PC-3 (cell line): ENCODE measurements around the gene ZCCHC14. TPM values are rescaled to one million over a fixed set of nuclear protein-coding genes. Genes with fewer than 3 reads are reported as not detected.

ENCODE experiments used
- ATAC-seq: fragments of 200-7000 bp; cut with Tn5 transposase; 2 replicates; pipeline ENCODE4 v1.9.1; 2020; ENCODE audit warnings: mild to moderate bottlenecking, moderate library complexity
- BruUV-seq: library from RNA; stranded (reverse); fragments of 400-500 nt; replicated peaks from 2 replicates; lab custom pipeline; 2021; lab: Mats Ljungman, UMichigan
- CTCF ChIA-PET: fragments of 300-600 bp; sonication (Branson Sonifier 250); formaldehyde crosslinking; loops from one replicate; lab custom pipeline; 2022; ENCODE audit warnings: antibody characterized with exemption; lab: Charles Lee
- POLR2A ChIA-PET: fragments of 300-600 bp; sonication (Branson Sonifier 250); formaldehyde crosslinking; loops from one replicate; lab custom pipeline; 2022; ENCODE audit warnings: antibody characterized with exemption; ENCODE audit not compliant: unreplicated experiment; lab: Charles Lee
- DNase-seq: peaks from one replicate; pipeline ENCODE4 v3.0.0-alpha.2; 2015
- H2AFZ ChIP-seq: fragments of 300-600 bp; sonication (generic); 2 replicates; pipeline ENCODE4 v1.6.0; 2016; ENCODE audit warnings: antibody characterized with exemption, low read length
- H3F3A ChIP-seq: fragments of 300-600 bp; sonication (generic); one replicate; pipeline ENCODE4 v1.6.0; 2017; ENCODE audit warnings: antibody characterized with exemption, low read length, control low read depth, mild to moderate bottlenecking; ENCODE audit not compliant: unreplicated experiment
- H3K27ac ChIP-seq: fragments of 300-600 bp; sonication (generic); 2 replicates; pipeline ENCODE4 v1.5.1; 2016; ENCODE audit warnings: mild to moderate bottlenecking, low read length
- H3K27me3 ChIP-seq: fragments of 300-600 bp; sonication (generic); 2 replicates; pipeline ENCODE4 v1.6.1; 2016; ENCODE audit warnings: low read length, mixed read lengths
- H3K36me3 ChIP-seq: fragments of 300-600 bp; sonication (generic); 2 replicates; pipeline ENCODE4 v1.6.1; 2016; ENCODE audit warnings: low read depth, mixed run types, low read length, mixed read lengths
- H3K4me1 ChIP-seq: fragments of 300-600 bp; sonication (generic); 2 replicates; pipeline ENCODE4 v1.5.1; 2016; ENCODE audit warnings: low read length; ENCODE audit not compliant: insufficient read depth
- H3K4me2 ChIP-seq: fragments of 300-600 bp; sonication (generic); 2 replicates; pipeline ENCODE4 v1.6.0; 2016; ENCODE audit warnings: low read length
- H3K4me3 ChIP-seq: fragments of 300-600 bp; sonication (generic); 2 replicates; pipeline ENCODE4 v1.5.1; 2016; ENCODE audit warnings: mild to moderate bottlenecking, low read length, mixed read lengths
- H3K79me2 ChIP-seq: fragments of 300-600 bp; sonication (generic); 2 replicates; pipeline ENCODE4 v1.6.1; 2017; ENCODE audit warnings: low read length, mixed read lengths
- H3K9ac ChIP-seq: fragments of 300-600 bp; sonication (generic); 2 replicates; pipeline ENCODE4 v1.6.0; 2016; ENCODE audit warnings: mild to moderate bottlenecking, low read length
- H3K9me2 ChIP-seq: fragments of 300-600 bp; sonication (generic); replicated peaks from 2 replicates; pipeline ENCODE4 v1.6.1; 2016; ENCODE audit warnings: mixed run types, low read length, mixed read lengths
- H3K9me3 ChIP-seq: fragments of 300-600 bp; sonication (generic); 2 replicates; pipeline ENCODE4 v1.6.1; 2016; ENCODE audit warnings: low read length, mixed read lengths
- H4K20me1 ChIP-seq: fragments of 300-600 bp; sonication (generic); 2 replicates; pipeline ENCODE4 v1.6.1; 2016; ENCODE audit warnings: low read length, mixed read lengths
- CTCF ChIP-seq: fragments of 300-600 bp; sonication (generic); conservative IDR thresholded peaks from 2 replicates; pipeline ENCODE4 v1.5.1; 2017; ENCODE audit warnings: antibody characterized with exemption, low read depth, mild to moderate bottlenecking, low read length
- EZH2 ChIP-seq: fragments of 300-600 bp; sonication (generic); IDR thresholded peaks from one replicate; pipeline ENCODE4 v1.6.1; 2017; ENCODE audit warnings: antibody characterized with exemption, mild to moderate bottlenecking, low read length; ENCODE audit not compliant: unreplicated experiment
- EZH2phosphoT487 ChIP-seq: fragments of 300-600 bp; sonication (generic); IDR thresholded peaks from 2 replicates; pipeline ENCODE4 v1.6.1; 2018; ENCODE audit warnings: mild to moderate bottlenecking, antibody characterized with exemption, low read length, borderline replicate concordance
- intact Hi-C: fragments of 100-400 bp; cut with micrococcal nuclease; formaldehyde crosslinking; loops from 2 replicates; pipeline ENCODE4 v1.9.0; 2023
- total RNA-seq: library from RNA; depleted of rRNA; stranded (reverse); fragments of >200 nt; gene quantifications from 2 replicates; pipeline ENCODE4 v1.2.3, GENCODE V29; 2014

ZCCHC14 gene
- total RNA-seq, 1 experiment from 2014 or later = 5.3 TPM

DNA sequence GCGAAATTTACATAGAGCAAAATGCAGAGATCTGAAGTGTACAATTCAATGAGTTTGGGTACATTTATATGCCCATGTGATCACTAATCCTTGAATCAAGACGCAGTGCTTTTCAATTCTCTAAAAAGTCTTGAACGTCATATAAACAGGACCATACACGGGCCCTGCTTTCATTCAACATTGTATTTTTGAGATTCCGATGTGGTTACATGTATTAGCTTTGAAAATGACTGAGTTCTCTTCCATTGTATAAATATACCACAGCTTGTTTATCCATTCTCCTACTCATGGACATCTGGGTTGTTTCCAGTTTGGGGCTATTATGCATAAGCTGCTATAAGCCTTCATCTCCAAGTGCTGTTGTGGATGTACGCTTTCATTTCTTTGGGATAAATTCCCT is 45.5 kb downstream of the ZCCHC14 start:
- Histone ChIP-seq H3K9me2 (no peaks in the 10 kb centered on the region), H3F3A (no peaks in the 10 kb centered on the region), H3K27ac (no peak overlapping the region), H3K9ac (no peak overlapping the region), H3K27me3 (no peaks in the 10 kb centered on the region), H3K9me3 (no peaks in the 10 kb centered on the region), H3K79me2 (no peaks in the 10 kb centered on the region), H3K4me1 (peaks cover 3% of the 10 kb centered on the region; the same call in 1 of the 2 replicates), H3K4me2 (no peak overlapping the region), H2AFZ (no peak overlapping the region), H3K36me3 (peaks cover 8% of the 10 kb centered on the region; the same call in 1 of the 2 replicates), H3K4me3 (no peak overlapping the region), H4K20me1 (no peaks in the 10 kb centered on the region)
- POLR2A ChIA-PET = no interaction called here
- intact Hi-C loops = no loop called here
- no peak for ATAC-seq
- TF ChIP-seq EZH2phosphoT487 (no peak), CTCF (no peak), EZH2 (no peak)
- DNase-seq = no peak
- CTCF ChIA-PET = no interaction called here
- no TSS peak for BruUV-seq

DNA sequence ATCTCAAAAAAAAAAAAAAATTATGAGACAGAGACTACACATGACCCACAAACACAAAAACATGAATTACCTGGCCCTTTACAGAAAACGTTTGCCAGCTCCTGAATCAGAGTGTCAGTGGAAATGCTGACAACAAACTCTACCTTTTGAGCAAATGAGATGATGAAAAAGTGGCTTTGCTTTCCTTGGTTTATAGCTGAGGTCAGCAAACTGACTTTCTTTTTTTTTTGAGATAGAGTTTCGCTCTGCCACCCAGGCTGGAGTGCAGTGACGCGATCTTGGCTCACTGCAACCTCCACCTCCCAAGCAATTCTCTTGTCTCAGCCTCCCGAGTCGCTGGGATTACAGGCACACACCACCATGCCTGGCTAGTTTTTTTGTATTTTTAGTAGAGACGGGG is 46.3 kb downstream of the ZCCHC14 start:
- H3K4me2 ChIP-seq = no peak overlapping the region
- CTCF ChIA-PET = no interaction called here

More for the DNA sequence above, 46.3 kb downstream of the ZCCHC14 start:
- H3K4me3 ChIP-seq = no peak overlapping the region
- no TSS peak for BruUV-seq
- no peak overlapping the region for H3K27ac ChIP-seq
- ATAC-seq (no peak), DNase-seq (no peak)
- no peak overlapping the region for H3K9ac ChIP-seq
- no peaks in the 10 kb centered on the region for H3K9me2 ChIP-seq
- H2AFZ ChIP-seq = no peak overlapping the region
- H3K4me1 ChIP-seq = peaks cover 8% of the 10 kb centered on the region; the same call in 1 of the 2 replicates
- intact Hi-C loops = no loop called here
- POLR2A ChIA-PET = no interaction called here
- H4K20me1 ChIP-seq = no peaks in the 10 kb centered on the region
- H3F3A ChIP-seq = no peaks in the 10 kb centered on the region
- H3K27me3 ChIP-seq = no peaks in the 10 kb centered on the region
- peaks cover 8% of the 10 kb centered on the region; the same call in 1 of the 2 replicates for H3K36me3 ChIP-seq
- TF ChIP-seq EZH2 (no peak), CTCF (no peak), EZH2phosphoT487 (no peak)
- no peaks in the 10 kb centered on the region for H3K9me3 ChIP-seq
- no peaks in the 10 kb centered on the region for H3K79me2 ChIP-seq
